IPS-11a (cell line): ENCODE results near the gene TMEM175.

Experiments
- H3K4me3 ChIP-seq: one replicate; pipeline ENCODE4 v1.5.1; 2013; ENCODE audit warnings: low read depth, low read length, control low read depth

The TMEM175 gene

DNA sequence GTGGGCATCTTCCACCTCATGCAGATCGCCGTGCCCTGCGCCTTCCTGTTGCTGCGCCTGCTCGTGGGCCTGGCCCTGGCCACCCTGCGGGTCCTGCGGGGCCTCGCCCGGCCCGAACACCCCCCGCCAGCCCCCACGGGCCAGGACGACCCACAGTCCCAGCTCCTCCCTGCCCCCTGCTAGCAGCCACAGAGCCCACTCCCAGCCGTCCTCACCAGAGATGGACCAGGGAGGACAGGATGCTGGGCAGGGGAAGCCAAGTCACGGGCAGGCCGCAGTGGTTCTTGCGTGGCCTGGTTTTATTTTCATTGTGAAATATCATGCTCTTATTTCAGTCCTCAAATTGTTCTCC is 26.0 kb downstream of the TMEM175 start:
- H3K4me3 ChIP-seq: no peak overlapping the region

GRCh38 chr4:958696-959337 is 26.6 kb downstream of the TMEM175 start:
- H3K4me3 ChIP-seq: no peak overlapping the region

DNA sequence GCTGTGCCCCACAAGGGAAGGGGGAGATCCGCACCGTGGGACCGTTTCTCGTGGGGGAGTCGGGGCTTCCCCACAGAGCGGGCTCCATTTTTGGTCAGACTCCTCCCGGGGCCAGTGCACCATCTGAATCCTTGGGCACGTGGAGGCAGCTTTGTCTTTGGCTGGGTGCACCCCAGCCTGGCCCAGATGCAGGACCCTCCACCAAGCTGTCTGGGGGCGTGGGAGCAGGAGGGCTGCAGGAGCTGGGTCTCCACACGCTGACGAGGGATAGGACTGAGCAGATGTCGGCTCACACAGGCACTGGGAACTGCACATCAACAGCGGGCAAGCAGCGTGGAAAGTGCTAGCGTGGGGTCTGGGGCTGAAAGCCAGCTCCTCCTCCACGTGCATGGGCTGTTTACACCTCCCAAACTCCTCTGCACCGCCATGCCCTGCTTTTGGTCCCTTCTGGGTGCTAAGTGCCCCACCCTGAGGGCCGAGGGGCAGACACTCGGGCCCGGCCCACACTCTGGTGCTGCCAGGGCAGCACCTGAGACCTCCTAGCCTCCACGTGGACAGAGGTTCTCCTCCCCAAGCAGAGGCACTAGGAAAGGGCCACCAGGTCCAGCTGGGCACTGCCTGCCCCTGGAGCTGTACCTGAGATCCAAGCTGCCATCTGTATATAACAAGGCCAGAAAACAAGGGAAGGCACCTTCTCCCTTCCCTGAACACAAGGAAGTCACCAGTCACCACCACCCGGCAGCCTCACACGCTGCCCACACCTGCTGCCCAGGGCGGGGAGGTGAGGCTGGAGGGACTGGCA is 27.3 kb downstream of the TMEM175 start:
- H3K4me3 ChIP-seq: no peak overlapping the region

DNA sequence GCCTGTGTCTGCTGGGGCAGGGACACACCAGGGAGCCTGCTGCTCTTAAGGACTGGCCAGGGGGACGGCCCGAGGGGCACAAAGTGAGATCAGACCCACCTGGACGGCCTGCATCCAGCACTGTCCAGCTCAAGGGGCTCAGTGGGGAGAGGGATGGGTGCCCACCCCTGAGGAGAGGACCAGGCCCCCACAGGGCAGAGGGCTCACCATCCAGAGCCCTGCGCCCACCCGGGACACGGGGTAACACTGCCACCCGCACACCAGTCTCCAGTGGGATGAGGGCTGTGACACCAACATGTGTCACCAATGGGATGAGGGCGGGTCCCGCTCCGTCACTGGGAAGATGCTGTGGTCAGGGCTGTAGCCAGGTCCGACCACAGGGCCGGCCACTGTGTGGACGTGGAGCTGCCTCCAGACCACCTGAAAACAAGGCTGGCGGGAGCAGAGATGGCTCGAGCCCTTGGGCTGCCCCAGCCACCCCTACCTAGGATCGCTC is 27.9 kb downstream of the TMEM175 start:
- no peak overlapping the region for H3K4me3 ChIP-seq

GRCh38 chr4:960636-961350 is 28.5 kb downstream of the TMEM175 start:
- H3K4me3 ChIP-seq: no peak overlapping the region

GRCh38 chr4:961351-962230 is 29.3 kb downstream of the TMEM175 start:
- H3K4me3 ChIP-seq: no peak overlapping the region

- H3K4me3 ChIP-seq: no peak overlapping the region
Observed at GRCh38 chr4:962231-963208, 30.3 kb downstream of the TMEM175 start.

GRCh38 chr4:963276-964225 is 31.3 kb downstream of the TMEM175 start:
- H3K4me3 ChIP-seq: no peak overlapping the region

DNA sequence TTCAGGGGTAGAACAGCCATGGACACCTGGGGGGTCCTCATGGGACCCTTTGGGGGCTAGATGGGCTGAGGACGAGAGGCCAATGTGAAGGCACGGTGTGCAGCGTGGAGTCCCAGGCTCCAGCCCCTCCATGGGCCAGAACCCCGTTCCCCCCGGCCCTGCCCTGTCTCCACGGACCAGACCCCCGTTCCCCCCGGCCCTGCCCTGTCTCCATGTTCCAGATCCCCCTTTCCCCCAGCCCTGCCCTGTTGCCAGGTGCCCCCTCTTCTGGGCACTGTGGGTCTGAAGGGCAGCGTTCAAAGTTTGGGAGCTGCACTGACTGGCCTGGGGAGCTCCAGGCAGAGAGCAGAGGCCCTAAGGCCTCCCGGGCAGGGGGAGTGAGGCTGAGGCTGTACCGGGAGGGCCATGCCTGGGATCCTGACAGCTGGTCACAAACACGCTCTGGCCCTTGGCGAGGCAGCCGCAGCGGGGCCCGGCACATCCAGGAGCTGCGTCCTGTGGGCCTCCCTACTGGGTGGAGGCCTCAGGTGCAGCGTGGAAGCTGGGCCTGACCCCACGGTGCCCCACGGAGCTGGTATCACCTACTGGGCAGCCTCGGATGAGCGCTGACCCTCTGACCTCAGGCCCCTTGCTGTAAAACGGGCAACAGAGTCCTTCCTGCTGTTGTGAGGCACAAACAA is 32.2 kb downstream of the TMEM175 start:
- H3K4me3 ChIP-seq: no peak overlapping the region

- H3K4me3 ChIP-seq: no peak overlapping the region
Observed at GRCh38 chr4:965048-965765, 32.9 kb downstream of the TMEM175 start.

GRCh38 chr4:965766-966134 is 33.5 kb downstream of the TMEM175 start:
- H3K4me3 ChIP-seq: no peak overlapping the region

- no peak overlapping the region for H3K4me3 ChIP-seq
Observed at GRCh38 chr4:966266-967112, 34.2 kb downstream of the TMEM175 start.

GRCh38 chr4:967113-968104 is 35.1 kb downstream of the TMEM175 start:
- H3K4me3 ChIP-seq: no peak overlapping the region

DNA sequence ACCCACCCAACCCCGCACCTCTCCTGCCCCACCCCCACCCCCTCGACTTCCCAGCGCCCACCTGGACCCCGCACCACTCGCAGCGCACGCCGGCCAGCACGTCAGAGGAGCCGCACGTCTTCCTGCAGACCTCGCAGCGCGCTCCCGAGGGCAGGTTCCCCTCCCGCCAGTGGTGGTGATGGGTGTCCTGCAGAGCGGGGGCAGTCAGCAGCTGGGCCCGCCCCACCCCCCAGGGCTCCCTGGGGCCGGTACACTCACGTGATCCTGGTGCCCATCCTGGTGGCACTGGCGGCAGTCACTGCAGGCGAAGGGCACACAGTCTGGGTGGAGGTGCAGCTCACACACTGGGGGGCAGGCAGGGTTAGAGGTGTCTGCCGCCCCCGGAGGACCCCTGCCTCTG is 36.0 kb downstream of the TMEM175 start:
- H3K4me3 ChIP-seq: no peak overlapping the region

GRCh38 chr4:968621-969394 is 36.5 kb downstream of the TMEM175 start:
- no peak overlapping the region for H3K4me3 ChIP-seq
